Ishikawa (cell line): ENCODE measurements around the gene FIBCD1.

Source experiments
- CEBPB ChIP-seq: IDR thresholded peaks from 2 replicates; pipeline ENCODE4 v1.6.1; 2012
- CREB1 ChIP-seq: IDR thresholded peaks from 2 replicates; pipeline ENCODE4 v1.6.1; 2012; ENCODE audit warnings: low read depth
- EP300 ChIP-seq: IDR thresholded peaks from 2 replicates; pipeline ENCODE4 v1.6.1; 2012; ENCODE audit warnings: borderline replicate concordance
- MAX ChIP-seq: IDR thresholded peaks from 2 replicates; pipeline ENCODE4 v1.6.1; 2012
- NFIC ChIP-seq: IDR thresholded peaks from 2 replicates; pipeline ENCODE4 v1.6.1; 2012
- RAD21 ChIP-seq: IDR thresholded peaks from 2 replicates; pipeline ENCODE4 v1.6.1; 2012; ENCODE audit warnings: low read depth
- REST ChIP-seq: IDR thresholded peaks from 2 replicates; pipeline ENCODE4 v1.6.1; 2012; ENCODE audit warnings: low read depth, mild to moderate bottlenecking
- TAF1 ChIP-seq: IDR thresholded peaks from 2 replicates; pipeline ENCODE4 v1.6.1; 2012; ENCODE audit warnings: low read depth, mild to moderate bottlenecking
- TCF12 ChIP-seq: IDR thresholded peaks from 2 replicates; pipeline ENCODE4 v1.6.1; 2012; ENCODE audit warnings: low read depth
- TEAD4 ChIP-seq: IDR thresholded peaks from 2 replicates; pipeline ENCODE4 v1.6.1; 2012
- USF1 ChIP-seq: IDR thresholded peaks from 2 replicates; pipeline ENCODE4 v1.6.1; 2012
- YY1 ChIP-seq: IDR thresholded peaks from 2 replicates; pipeline ENCODE4 v1.6.1; 2012; ENCODE audit warnings: low read depth
- ZBTB7A ChIP-seq: IDR thresholded peaks from 2 replicates; pipeline ENCODE4 v1.6.1; 2012; ENCODE audit warnings: low read depth

GRCh38 chr9:130917168-130917960, 21.7 kb downstream of the FIBCD1 start:
- TF ChIP-seq YY1, result no peak
- no peak for TF ChIP-seq TCF12
- no peak for TF ChIP-seq USF1
- TF ChIP-seq NFIC, result no peak
- no peak for TF ChIP-seq EP300
- TF ChIP-seq RAD21, result no peak
- TF ChIP-seq REST, result no peak
- TF ChIP-seq MAX, result no peak
- TF ChIP-seq TAF1, result no peak
- no peak for TF ChIP-seq ZBTB7A
- no peak for TF ChIP-seq CEBPB
- TF ChIP-seq CREB1, result no peak
- TF ChIP-seq TEAD4, result no peak
